Endothelial cell (in vitro differentiated cells): ENCODE measurements around the gene FAM83C. TPM values are rescaled to one million over a fixed set of nuclear protein-coding genes. Genes with fewer than 3 reads are reported as not detected.

Experiments
- DNase-seq: peaks from one replicate; pipeline ENCODE4 v3.0.0; 2021; ENCODE audit warnings: low spot score
- H3K27ac Mint-ChIP-seq: one replicate; pipeline ENCODE4 v1.8.0; 2021; ENCODE audit warnings: mixed read lengths, inconsistent platforms; ENCODE audit not compliant: unreplicated experiment
- H3K27me3 Mint-ChIP-seq: one replicate; pipeline ENCODE4 v1.8.0; 2021; ENCODE audit warnings: mild to moderate bottlenecking, moderate library complexity, mixed read lengths, inconsistent platforms; ENCODE audit not compliant: unreplicated experiment
- H3K36me3 Mint-ChIP-seq: one replicate; pipeline ENCODE4 v1.8.0; 2021; ENCODE audit warnings: mild to moderate bottlenecking, low read depth, mixed read lengths, inconsistent platforms; ENCODE audit not compliant: unreplicated experiment
- H3K4me1 Mint-ChIP-seq: one replicate; pipeline ENCODE4 v1.8.0; 2021; ENCODE audit warnings: mild to moderate bottlenecking, mixed read lengths, inconsistent platforms; ENCODE audit not compliant: unreplicated experiment
- H3K4me3 Mint-ChIP-seq: one replicate; pipeline ENCODE4 v1.8.0; 2021; ENCODE audit warnings: mild to moderate bottlenecking, mixed read lengths, inconsistent platforms; ENCODE audit not compliant: unreplicated experiment
- H3K9me3 Mint-ChIP-seq: one replicate; pipeline ENCODE4 v1.8.0; 2021; ENCODE audit warnings: mixed read lengths, inconsistent platforms; ENCODE audit not compliant: unreplicated experiment
- CTCF ChIP-seq: fragments of 200-600 bp; sonication (generic); IDR thresholded peaks from one replicate; pipeline ENCODE4 v1.5.0; 2021; ENCODE audit warnings: antibody characterized with exemption; ENCODE audit not compliant: unreplicated experiment
- total RNA-seq: library from RNA; stranded (reverse); fragmentation: NEBNext Ultra II Directional; extraction: Animal tissue kit (Norgen Biotek cat#: 25700); gene quantifications from one replicate; pipeline ENCODE4 v1.2.1, GENCODE V29; 2021; ENCODE audit not compliant: unreplicated experiment

FAM83C gene
- total RNA-seq, 1 donor from 2014 or later, result not detected

- Mint-ChIP-seq H3K27ac (no peak overlapping the region), H3K27me3 (peaks cover 6% of the 10 kb centered on the region), H3K36me3 (peaks cover 6% of the 10 kb centered on the region), H3K9me3 (no peaks in the 10 kb centered on the region), H3K4me1 (peaks cover 20% of the 10 kb centered on the region), H3K4me3 (no peak overlapping the region)
- no peak for TF ChIP-seq CTCF
- DNase-seq, result no peak
Observed at GRCh38 chr20:35235881-35236280, 56.3 kb downstream of the FAM83C start.

Other genes with a start within 250 kb of the FAM83C start
- 109 TPM for gene TRPC4AP, start 199.6 kb downstream of the FAM83C start, total RNA-seq
- 43.5 TPM for gene EDEM2, start 145.1 kb downstream of the FAM83C start, total RNA-seq
- 254 TPM for gene PROCR, start 120.4 kb downstream of the FAM83C start, total RNA-seq
- 9.1 TPM for gene MMP24, start 65.7 kb downstream of the FAM83C start, total RNA-seq
- gene MMP24OS, start 14.3 kb downstream of the FAM83C start, total RNA-seq, result 80.7 TPM
- 120 TPM for gene EIF6, start 7.7 kb downstream of the FAM83C start, total RNA-seq
- gene UQCC1, start 119.5 kb upstream of the FAM83C start, total RNA-seq, result 41.7 TPM
- gene GDF5, start 145.8 kb upstream of the FAM83C start, total RNA-seq, result not detected
- gene CEP250, start 163.2 kb upstream of the FAM83C start, total RNA-seq, result 30.7 TPM
- not detected for gene C20orf173, start 237.2 kb upstream of the FAM83C start, total RNA-seq
- 282 TPM for gene ERGIC3, start 249.7 kb upstream of the FAM83C start, total RNA-seq